T follicular helper cell (primary cell): ENCODE results near the gene TNNC1.

Source experiments
- DNase-seq: peaks from one replicate; pipeline ENCODE4 v3.0.0-alpha.2; 2020; ENCODE audit warnings: low read depth
- total RNA-seq, 2 experiments: gene quantifications; one replicate each; lab custom pipeline; 2026; lab: John Stamatoyannopoulos, UW

TNNC1 gene
- total RNA-seq, result 0.70 to 3.2 reads per million in 2 experiments

- no peak for DNase-seq
Measured at GRCh38 chr3:52453496-52454249, at the start of gene TNNC1. Gene TNNC1, minus strand, starts transcription at chr3:52454041. Its CDS starts 26 bp downstream, at chr3:52454015.

DNA sequence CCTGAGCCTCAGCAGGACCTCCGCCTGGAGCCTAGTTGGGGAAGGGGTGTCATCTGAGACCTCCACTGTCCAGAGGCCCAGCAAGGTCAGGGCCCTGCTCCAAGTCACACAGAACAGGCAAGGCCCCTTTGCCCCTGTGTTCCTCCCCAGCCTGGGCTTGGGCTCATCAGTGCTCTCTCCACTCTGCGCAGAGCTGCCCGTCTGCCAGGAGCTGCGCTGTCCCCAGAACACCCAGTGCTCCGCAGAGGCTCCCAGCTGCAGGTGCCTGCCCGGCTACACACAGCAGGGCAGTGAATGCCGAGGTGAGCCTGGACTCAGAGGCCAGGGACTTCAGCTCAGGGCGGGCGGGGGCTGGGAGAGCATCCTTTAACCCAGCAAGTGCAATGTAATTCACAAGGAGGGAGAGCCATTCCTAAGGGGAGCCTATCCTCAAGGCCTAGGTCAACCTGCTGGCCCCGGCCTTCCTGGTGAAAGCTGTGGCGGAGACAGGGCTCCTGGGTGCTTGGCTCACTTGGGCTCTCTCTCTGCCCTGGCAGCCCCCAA, 49.0 kb upstream of the TNNC1 start:
- no peak for DNase-seq

DNA sequence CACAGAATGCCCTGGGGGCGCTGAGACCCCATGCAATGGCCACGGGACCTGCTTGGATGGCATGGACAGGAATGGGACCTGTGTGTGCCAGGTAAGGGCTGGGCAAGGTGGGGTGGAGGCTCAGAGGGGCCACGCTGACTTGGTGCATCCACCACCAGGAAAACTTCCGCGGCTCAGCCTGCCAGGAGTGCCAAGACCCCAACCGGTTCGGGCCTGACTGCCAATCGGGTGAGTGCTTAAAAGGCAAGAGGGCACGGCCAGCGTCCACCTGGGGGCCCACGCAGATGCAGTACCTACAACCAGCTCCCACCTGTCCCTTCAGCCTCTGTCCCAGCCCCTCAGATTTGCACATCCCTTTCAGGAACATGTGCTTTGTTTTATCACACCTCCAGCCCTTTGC, 48.2 kb upstream of the TNNC1 start:
- DNase-seq, result no peak

DNA sequence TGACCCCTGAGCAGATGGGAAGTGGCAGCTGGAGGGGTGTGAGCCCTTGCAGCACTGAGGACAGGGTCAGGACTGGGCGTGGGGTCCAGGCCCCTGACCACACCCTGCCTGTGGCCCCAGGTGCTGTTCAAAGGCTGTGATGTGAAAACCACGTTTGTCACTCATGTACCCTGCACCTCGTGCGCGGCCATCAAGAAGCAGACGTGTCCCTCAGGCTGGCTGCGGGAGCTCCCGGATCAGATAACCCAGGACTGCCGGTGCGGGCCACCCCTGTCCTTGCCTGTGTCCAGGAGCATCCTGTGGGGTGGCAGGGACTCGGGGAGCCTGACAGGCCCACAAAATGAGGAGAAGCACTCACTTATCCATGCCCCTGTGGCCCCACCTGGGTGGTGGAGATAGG, 47.2 kb upstream of the TNNC1 start:
- DNase-seq, result no peak

- no peak for DNase-seq
Measured at GRCh38 chr3:52498137-52499054, 44.6 kb upstream of the TNNC1 start.

- no peak for DNase-seq
Measured at GRCh38 chr3:52495777-52496602, 42.1 kb upstream of the TNNC1 start.

DNA sequence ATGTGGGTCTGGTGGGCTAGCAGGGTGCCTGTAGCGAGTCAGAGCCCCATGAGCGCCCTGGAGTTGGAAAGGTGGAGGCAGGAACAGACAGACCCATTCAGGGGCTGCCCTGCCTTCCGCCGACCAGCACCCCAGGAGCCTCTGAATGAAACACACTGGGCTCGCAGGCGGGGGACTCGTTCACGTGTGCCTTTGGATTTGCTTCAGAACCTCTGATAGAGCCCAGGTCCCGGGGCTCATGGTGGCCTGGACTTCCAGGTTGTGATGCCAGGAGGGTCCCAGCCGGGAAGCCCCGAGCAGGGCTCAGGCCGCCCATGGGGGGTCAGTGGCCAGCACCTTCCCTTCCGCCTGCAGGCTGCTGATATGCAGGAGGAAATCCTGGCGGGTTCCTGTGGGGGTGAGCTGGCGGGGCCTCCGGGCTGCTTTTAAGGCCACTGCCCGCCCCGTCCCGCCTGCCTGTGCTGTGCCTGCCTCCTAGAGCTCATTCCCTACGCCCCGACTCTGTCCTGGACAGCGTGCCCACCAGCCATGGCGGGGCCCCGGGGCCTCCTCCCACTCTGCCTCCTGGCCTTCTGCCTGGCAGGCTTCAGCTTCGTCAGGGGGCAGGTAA, 41.1 kb upstream of the TNNC1 start, which contains the start of gene STAB1:
TSS of gene STAB1 (plus strand) at position 453 of the 610 bp plus-strand sequence. CDS start at position 529, 76 bp downstream.
- DNase-seq, result no peak

DNA sequence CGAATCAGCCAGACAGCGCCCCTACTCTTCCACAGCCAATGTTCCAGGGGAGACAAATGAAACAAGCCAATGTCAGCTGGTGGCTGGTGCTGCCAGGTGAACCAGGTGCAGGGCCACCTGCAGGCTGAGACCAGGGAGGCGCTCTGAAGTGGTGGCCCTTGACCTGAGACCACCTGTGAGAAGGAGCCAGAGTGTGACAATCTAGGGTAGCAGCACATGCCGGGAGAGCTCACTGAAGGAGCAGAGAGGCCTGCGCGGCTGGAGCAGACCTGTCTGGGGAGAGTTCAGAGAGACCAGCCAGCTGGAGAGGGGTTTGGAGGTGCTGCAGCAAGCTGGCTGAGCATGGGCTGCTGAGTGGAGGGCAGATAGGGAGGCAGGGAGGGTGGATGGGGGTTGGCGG, 40.6 kb upstream of the TNNC1 start:
- no peak for DNase-seq

DNA sequence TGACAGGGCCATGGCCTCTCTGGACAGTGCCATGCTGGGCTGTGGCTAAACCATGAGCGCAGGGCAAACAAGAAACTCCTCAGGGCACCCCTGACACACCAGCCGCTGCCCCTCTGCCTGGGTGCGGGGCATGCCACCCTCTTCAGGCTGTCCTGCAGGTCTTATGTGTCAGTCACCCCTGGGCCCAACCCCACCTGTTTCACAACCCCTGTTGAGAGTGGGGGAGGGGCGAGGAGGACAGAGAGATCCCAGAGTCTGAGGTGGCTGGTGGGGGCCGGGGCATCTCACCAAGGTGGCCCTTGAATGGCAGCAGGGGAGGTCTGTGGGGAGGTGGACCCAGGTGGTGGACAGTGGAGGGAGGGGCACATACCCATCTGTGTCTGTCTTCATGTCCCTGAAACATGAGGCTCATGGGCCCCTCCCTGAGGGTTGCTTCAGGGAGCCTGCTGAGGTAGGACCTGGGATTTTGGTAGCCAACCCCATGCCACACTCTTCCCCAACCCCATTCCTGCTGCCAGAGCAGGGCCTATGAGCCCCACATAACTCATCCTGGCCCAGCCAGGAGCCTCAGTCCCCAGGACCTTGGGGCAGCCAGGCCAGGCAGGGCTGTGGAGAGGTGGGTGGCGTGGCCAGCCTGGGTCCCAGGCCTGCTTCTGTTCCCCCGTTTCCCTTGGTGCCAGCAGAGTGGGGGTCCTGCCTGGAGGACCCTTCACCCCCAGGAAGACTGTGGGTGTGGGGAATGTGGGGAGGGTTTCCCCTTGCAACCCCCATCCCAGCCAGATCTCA, 39.6 kb upstream of the TNNC1 start:
- DNase-seq, result no peak

DNA sequence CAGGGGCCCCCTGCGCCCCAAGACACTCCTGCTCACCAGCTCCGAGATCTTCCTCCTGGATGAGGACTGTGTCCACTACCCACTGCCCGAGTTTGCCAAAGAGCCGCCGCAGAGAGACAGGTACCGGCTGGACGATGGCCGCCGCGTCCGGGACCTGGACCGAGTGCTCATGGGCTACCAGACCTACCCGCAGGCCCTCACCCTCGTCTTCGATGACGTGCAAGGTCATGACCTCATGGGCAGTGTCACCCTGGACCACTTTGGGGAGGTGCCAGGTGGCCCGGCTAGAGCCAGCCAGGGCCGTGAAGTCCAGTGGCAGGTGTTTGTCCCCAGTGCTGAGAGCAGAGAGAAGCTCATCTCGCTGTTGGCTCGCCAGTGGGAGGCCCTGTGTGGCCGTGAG, 38.2 kb upstream of the TNNC1 start:
- no peak for DNase-seq

DNA sequence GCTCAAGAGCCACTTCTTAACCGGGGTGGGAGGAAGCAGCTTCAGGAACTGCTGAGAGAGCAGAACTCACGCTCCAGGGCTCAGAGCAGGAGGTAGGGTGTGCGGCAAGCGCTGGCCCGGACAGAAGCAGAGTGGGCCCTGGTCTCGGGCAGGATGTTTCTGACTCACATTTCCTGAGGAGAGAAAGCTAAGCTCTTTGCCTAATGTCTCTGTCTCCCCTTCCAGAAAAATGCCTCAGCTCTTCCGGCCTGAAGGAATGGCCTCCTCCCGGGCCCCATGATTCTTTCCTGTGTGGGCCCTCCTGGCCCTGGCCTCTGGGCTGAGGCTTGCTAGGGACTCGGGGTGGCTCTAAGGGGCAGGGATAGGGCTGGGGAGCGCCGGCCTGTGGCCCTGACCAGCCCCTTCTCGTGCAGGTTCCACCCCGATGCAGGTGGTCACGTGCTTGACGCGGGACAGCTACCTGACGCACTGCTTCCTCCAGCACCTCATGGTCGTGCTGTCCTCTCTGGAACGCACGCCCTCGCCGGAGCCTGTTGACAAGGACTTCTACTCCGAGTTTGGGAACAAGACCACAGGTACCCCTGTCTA, 37.2 kb upstream of the TNNC1 start:
- DNase-seq, result no peak

- no peak for DNase-seq
Measured at GRCh38 chr3:52490035-52490938, 36.4 kb upstream of the TNNC1 start.

- DNase-seq, result no peak
Measured at GRCh38 chr3:52489453-52489852, 35.6 kb upstream of the TNNC1 start.

DNA sequence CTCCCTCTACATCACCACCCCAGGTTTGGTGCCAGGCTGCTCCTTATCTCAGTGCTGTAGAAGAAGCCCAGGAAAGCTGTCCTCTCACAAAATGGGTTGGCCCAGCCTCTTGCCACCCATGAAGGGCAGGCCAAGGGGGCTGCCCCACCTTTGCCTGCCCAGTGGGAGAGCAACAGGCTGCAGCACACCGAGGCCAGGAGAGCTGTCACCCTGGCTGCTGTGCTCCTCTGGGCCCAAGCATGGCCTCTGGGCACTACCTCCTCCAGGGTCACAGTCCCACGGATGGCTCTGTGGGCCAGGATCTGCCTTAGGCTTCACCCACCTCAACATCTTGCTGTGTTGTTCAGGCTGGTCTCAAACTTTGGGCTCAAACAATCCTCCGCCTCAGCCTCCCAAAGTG, 34.9 kb upstream of the TNNC1 start:
- no peak for DNase-seq

DNA sequence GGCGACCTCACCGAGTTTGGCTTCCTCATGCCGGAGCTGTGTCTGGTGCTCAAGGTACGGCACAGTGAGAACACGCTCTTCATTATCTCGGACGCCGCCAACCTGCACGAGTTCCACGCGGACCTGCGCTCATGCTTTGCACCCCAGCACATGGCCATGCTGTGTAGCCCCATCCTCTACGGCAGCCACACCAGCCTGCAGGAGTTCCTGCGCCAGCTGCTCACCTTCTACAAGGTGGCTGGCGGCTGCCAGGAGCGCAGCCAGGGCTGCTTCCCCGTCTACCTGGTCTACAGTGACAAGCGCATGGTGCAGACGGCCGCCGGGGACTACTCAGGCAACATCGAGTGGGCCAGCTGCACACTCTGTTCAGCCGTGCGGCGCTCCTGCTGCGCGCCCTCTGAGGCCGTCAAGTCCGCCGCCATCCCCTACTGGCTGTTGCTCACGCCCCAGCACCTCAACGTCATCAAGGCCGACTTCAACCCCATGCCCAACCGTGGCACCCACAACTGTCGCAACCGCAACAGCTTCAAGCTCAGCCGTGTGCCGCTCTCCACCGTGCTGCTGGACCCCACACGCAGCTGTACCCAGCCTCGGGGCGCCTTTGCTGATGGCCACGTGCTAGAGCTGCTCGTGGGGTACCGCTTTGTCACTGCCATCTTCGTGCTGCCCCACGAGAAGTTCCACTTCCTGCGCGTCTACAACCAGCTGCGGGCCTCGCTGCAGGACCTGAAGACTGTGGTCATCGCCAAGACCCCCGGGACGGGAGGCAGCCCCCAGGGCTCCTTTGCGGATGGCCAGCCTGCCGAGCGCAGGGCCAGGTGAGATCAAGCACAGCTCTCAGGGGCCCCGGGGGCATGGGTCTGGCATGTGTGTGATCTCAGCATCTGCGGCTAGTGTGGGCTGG, 34.2 kb upstream of the TNNC1 start:
- no peak for DNase-seq

DNA sequence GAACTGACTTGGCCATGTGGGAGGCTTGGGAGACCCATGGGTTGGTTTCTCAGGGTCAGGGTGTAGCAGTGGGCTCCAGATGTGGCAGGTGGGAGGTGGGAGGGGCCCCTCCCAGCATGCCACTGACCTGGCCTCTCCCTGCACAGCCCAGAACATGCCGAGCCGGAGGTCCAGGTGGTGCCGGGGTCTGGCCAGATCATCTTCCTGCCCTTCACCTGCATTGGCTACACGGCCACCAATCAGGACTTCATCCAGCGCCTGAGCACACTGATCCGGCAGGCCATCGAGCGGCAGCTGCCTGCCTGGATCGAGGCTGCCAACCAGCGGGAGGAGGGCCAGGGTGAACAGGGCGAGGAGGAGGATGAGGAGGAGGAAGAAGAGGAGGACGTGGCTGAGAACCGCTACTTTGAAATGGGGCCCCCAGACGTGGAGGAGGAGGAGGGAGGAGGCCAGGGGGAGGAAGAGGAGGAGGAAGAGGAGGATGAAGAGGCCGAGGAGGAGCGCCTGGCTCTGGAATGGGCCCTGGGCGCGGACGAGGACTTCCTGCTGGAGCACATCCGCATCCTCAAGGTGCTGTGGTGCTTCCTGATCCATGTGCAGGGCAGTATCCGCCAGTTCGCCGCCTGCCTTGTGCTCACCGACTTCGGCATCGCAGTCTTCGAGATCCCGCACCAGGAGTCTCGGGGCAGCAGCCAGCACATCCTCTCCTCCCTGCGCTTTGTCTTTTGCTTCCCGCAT, 33.4 kb upstream of the TNNC1 start:
- no peak for DNase-seq
